Measurements from ENCODE around the gene ENDOV. TPM values are rescaled to one million over a fixed set of nuclear protein-coding genes. Genes with fewer than 3 reads are reported as not detected.
A peak's percentile ranks its signal among the peaks of the same experiment; 100 is the strongest.
"Not testable (repeated sequence)": the region's sequence is repeated elsewhere in the genome, so short reads cannot be mapped to it uniquely, and the experiment has no call there.

The ENDOV gene
- total RNA-seq, 2 experiments from 2014 or later: 16.8 to 18.1 TPM

- no peak for ATAC-seq
- H3K36me3 Mint-ChIP-seq (ENCODE audit: low read depth): peaks cover 8% of the 10 kb centered on the region
- H3K9me3 Mint-ChIP-seq: no peaks in the 10 kb centered on the region
- DNase-seq: no peak
- H3K27me3 Mint-ChIP-seq: no peaks in the 10 kb centered on the region
- POLR2A ChIA-PET: no interaction called here
- intact Hi-C loops (cut with micrococcal nuclease): no loop called here
- CTCF ChIA-PET: no interaction called here
- H3K4me3 Mint-ChIP-seq: no peak overlapping the region
- H3K4me1 Mint-ChIP-seq (ENCODE audit: low read depth): peaks cover 6% of the 10 kb centered on the region
- peak overlapping the region; percentile 8 for H3K27ac Mint-ChIP-seq
- TF ChIP-seq CTCF (IDR thresholded peaks at IDR 0.05): no peak
Observed at GRCh38 chr17:80397034-80397387, 18.0 kb upstream of the ENDOV start.

- Mint-ChIP-seq H3K4me3 (no peak overlapping the region), H3K27me3 (no peaks in the 10 kb centered on the region), H3K36me3 (ENCODE audit: low read depth) (peaks cover 6% of the 10 kb centered on the region), H3K9me3 (no peaks in the 10 kb centered on the region), H3K4me1 (ENCODE audit: low read depth) (peaks cover 6% of the 10 kb centered on the region), H3K27ac (no peak overlapping the region)
- no peak for TF ChIP-seq CTCF (IDR thresholded peaks at IDR 0.05)
- POLR2A ChIA-PET: no interaction called here
- no peak for DNase-seq
- ATAC-seq: no peak
- CTCF ChIA-PET: no interaction called here
- intact Hi-C loops (cut with micrococcal nuclease): no loop called here
Observed at GRCh38 chr17:80397686-80398085, 17.3 kb upstream of the ENDOV start.

GRCh38 chr17:80401086-80401485, 13.9 kb upstream of the ENDOV start:
- H3K4me3 Mint-ChIP-seq; H3K36me3 Mint-ChIP-seq (ENCODE audit: low read depth); H3K4me1 Mint-ChIP-seq (ENCODE audit: low read depth); H3K27ac Mint-ChIP-seq; ATAC-seq; H3K9me3 Mint-ChIP-seq; DNase-seq; POLR2A ChIA-PET; H3K27me3 Mint-ChIP-seq; intact Hi-C loops (cut with micrococcal nuclease): not testable (repeated sequence)
- CTCF ChIA-PET: interaction anchor here (1.2 kb wide), 1 partner anchor 17 kb away, joined by 3 read pairs; no protein-coding TSS in a partner anchor

GRCh38 chr17:80402102-80402501, 12.9 kb upstream of the ENDOV start:
- ATAC-seq; H3K4me3 Mint-ChIP-seq; intact Hi-C loops (cut with micrococcal nuclease); POLR2A ChIA-PET; DNase-seq; H3K9me3 Mint-ChIP-seq; H3K27ac Mint-ChIP-seq; H3K36me3 Mint-ChIP-seq (ENCODE audit: low read depth); H3K27me3 Mint-ChIP-seq; H3K4me1 Mint-ChIP-seq (ENCODE audit: low read depth): not testable (repeated sequence)
- CTCF ChIA-PET: interaction anchor here (1.2 kb wide), 1 partner anchor 18 kb away, joined by 3 read pairs; no protein-coding TSS in a partner anchor

GRCh38 chr17:80402959-80403358, 12.0 kb upstream of the ENDOV start:
- H3K27me3 Mint-ChIP-seq: no peaks in the 10 kb centered on the region
- ChIA-PET POLR2A (interaction anchor here (0.6 kb wide), 1 partner anchor 197 kb away, joined by 3 read pairs; no protein-coding TSS in a partner anchor), CTCF (no interaction called here)
- H3K9me3 Mint-ChIP-seq: no peaks in the 10 kb centered on the region
- ATAC-seq (no peak), DNase-seq (no peak)
- H3K36me3 Mint-ChIP-seq (ENCODE audit: low read depth): no peaks in the 10 kb centered on the region
- intact Hi-C loops (cut with micrococcal nuclease): no loop called here
- H3K4me3 Mint-ChIP-seq: no peak overlapping the region
- no peak for TF ChIP-seq CTCF (IDR thresholded peaks at IDR 0.05)
- H3K4me1 Mint-ChIP-seq (ENCODE audit: low read depth): peaks cover 2% of the 10 kb centered on the region
- no peak overlapping the region for H3K27ac Mint-ChIP-seq

GRCh38 chr17:80406146-80406545, 8.8 kb upstream of the ENDOV start:
- intact Hi-C loops (cut with micrococcal nuclease): no loop called here
- Mint-ChIP-seq H3K4me1 (ENCODE audit: low read depth) (peaks cover 4% of the 10 kb centered on the region), H3K27me3 (no peaks in the 10 kb centered on the region), H3K36me3 (ENCODE audit: low read depth) (no peaks in the 10 kb centered on the region), H3K27ac (no peak overlapping the region), H3K9me3 (no peaks in the 10 kb centered on the region), H3K4me3 (no peak overlapping the region)
- no peak for TF ChIP-seq CTCF (IDR thresholded peaks at IDR 0.05)
- DNase-seq (no peak), ATAC-seq (no peak)
- CTCF ChIA-PET: no interaction called here
- POLR2A ChIA-PET: no interaction called here

- H3K36me3 Mint-ChIP-seq (ENCODE audit: low read depth); H3K27me3 Mint-ChIP-seq; CTCF ChIA-PET; H3K27ac Mint-ChIP-seq; DNase-seq; POLR2A ChIA-PET; intact Hi-C loops (cut with micrococcal nuclease); H3K4me3 Mint-ChIP-seq; H3K4me1 Mint-ChIP-seq (ENCODE audit: low read depth); ATAC-seq; H3K9me3 Mint-ChIP-seq: not testable (repeated sequence)
Observed at GRCh38 chr17:80407917-80408316, 7.0 kb upstream of the ENDOV start.

Data from activated CD8-positive, alpha-beta T cell treated with anti-CD3 and anti-CD28 coated beads for 36 hours (primary cell).